Measurements from ENCODE around the gene NFIB. TPM values are rescaled to one million over a fixed set of nuclear protein-coding genes. Genes with fewer than 3 reads are reported as not detected.

NFIB gene
- total RNA-seq, 1 experiment from 2014 or later: 0.61 TPM

- no peaks in the 10 kb centered on the region for H3K4me1 ChIP-seq
- no TSS peak for BruUV-seq (replicated peaks)
Observed at GRCh38 chr9:14211564-14211963, 102.4 kb downstream of the NFIB start.

GRCh38 chr9:14210428-14210827, 103.5 kb downstream of the NFIB start:
- Mint-ChIP-seq H3K9me3 (ENCODE audit: unreplicated experiment) (no peaks in the 10 kb centered on the region), H3K27ac (ENCODE audit: unreplicated experiment) (no peak overlapping the region)
- no peak overlapping the region for H3K4me3 ChIP-seq (ENCODE audit: low read depth, low read length)

More at GRCh38 chr9:14211564-14211963, 102.4 kb downstream of the NFIB start:
- Histone ChIP-seq H3K4me3 (ENCODE audit: low read depth, low read length) (no peak overlapping the region), H3K9me3 (no peaks in the 10 kb centered on the region), H3K36me3 (ENCODE audit: control insufficient read depth, insufficient read depth, low read length) (no peaks in the 10 kb centered on the region), H3K27me3 (replicated peaks; ENCODE audit: control insufficient read depth, insufficient read depth, low read length) (no peaks in the 10 kb centered on the region)
- Mint-ChIP-seq H3K36me3 (ENCODE audit: insufficient read depth, unreplicated experiment) (no peaks in the 10 kb centered on the region), H3K4me3 (ENCODE audit: unreplicated experiment) (no peak overlapping the region), H3K27ac (ENCODE audit: unreplicated experiment) (no peak overlapping the region), H3K4me1 (ENCODE audit: low read depth, unreplicated experiment) (no peaks in the 10 kb centered on the region), H3K9me3 (ENCODE audit: unreplicated experiment) (no peaks in the 10 kb centered on the region), H3K27me3 (ENCODE audit: insufficient read depth, unreplicated experiment) (peaks cover 3% of the 10 kb centered on the region)
- DNase-seq: no peak
- CTCF ChIA-PET: no interaction called here
- POLR2A ChIA-PET: no interaction called here
- intact Hi-C loops (cut with micrococcal nuclease; ENCODE audit: unreplicated experiment): no loop called here
- TF ChIP-seq CTCF (IDR thresholded peaks at IDR 0.05; ENCODE audit: insufficient read depth in 1 of 2, low read depth in 1 of 2, low read length in 1 of 2, severe bottlenecking in 1 of 2, unreplicated experiment in 1 of 2): no peak

GRCh38 chr9:14209399-14210345, 104.3 kb downstream of the NFIB start:
- intact Hi-C loops (cut with micrococcal nuclease; ENCODE audit: unreplicated experiment): no loop called here
- Mint-ChIP-seq H3K4me3 (ENCODE audit: unreplicated experiment) (no peak overlapping the region), H3K9me3 (ENCODE audit: unreplicated experiment) (no peaks in the 10 kb centered on the region), H3K27me3 (ENCODE audit: insufficient read depth, unreplicated experiment) (peaks cover 3% of the 10 kb centered on the region), H3K27ac (ENCODE audit: unreplicated experiment) (no peak overlapping the region), H3K4me1 (ENCODE audit: low read depth, unreplicated experiment) (no peaks in the 10 kb centered on the region), H3K36me3 (ENCODE audit: insufficient read depth, unreplicated experiment) (no peaks in the 10 kb centered on the region)
- Histone ChIP-seq H3K27me3 (replicated peaks; ENCODE audit: control insufficient read depth, insufficient read depth, low read length) (no peaks in the 10 kb centered on the region), H3K36me3 (ENCODE audit: control insufficient read depth, insufficient read depth, low read length) (no peaks in the 10 kb centered on the region), H3K4me3 (ENCODE audit: low read depth, low read length) (no peak overlapping the region), H3K4me1 (no peaks in the 10 kb centered on the region), H3K9me3 (no peaks in the 10 kb centered on the region)
- POLR2A ChIA-PET: no interaction called here
- CTCF ChIA-PET: no interaction called here
- DNase-seq: no peak
- BruUV-seq (replicated peaks): no TSS peak
- TF ChIP-seq CTCF (IDR thresholded peaks at IDR 0.05; ENCODE audit: insufficient read depth in 1 of 2, low read depth in 1 of 2, low read length in 1 of 2, severe bottlenecking in 1 of 2, unreplicated experiment in 1 of 2): no peak

More at GRCh38 chr9:14210428-14210827, 103.5 kb downstream of the NFIB start:
- TF ChIP-seq CTCF (IDR thresholded peaks at IDR 0.05; ENCODE audit: insufficient read depth in 1 of 2, low read depth in 1 of 2, low read length in 1 of 2, severe bottlenecking in 1 of 2, unreplicated experiment in 1 of 2): no peak
- Mint-ChIP-seq H3K36me3 (ENCODE audit: insufficient read depth, unreplicated experiment) (no peaks in the 10 kb centered on the region), H3K4me1 (ENCODE audit: low read depth, unreplicated experiment) (no peaks in the 10 kb centered on the region), H3K27me3 (ENCODE audit: insufficient read depth, unreplicated experiment) (peaks cover 3% of the 10 kb centered on the region), H3K4me3 (ENCODE audit: unreplicated experiment) (no peak overlapping the region)
- Histone ChIP-seq H3K4me1 (no peaks in the 10 kb centered on the region), H3K9me3 (no peaks in the 10 kb centered on the region), H3K27me3 (replicated peaks; ENCODE audit: control insufficient read depth, insufficient read depth, low read length) (no peaks in the 10 kb centered on the region), H3K36me3 (ENCODE audit: control insufficient read depth, insufficient read depth, low read length) (no peaks in the 10 kb centered on the region)
- POLR2A ChIA-PET: no interaction called here
- BruUV-seq (replicated peaks): no TSS peak
- CTCF ChIA-PET: no interaction called here
- DNase-seq: no peak
- intact Hi-C loops (cut with micrococcal nuclease; ENCODE audit: unreplicated experiment): no loop called here
